ENCODE measurements around the gene RNF144B.

Gene RNF144B

GRCh38 chr6:18425218-18425617 is 38.1 kb downstream of the RNF144B start:
- H3K4me3 ChIP-seq (ENCODE audit: low read depth, low read length), result no peak overlapping the region
- TF ChIP-seq CTCF (IDR thresholded peaks at IDR 0.05; ENCODE audit: borderline replicate concordance, insufficient read depth, low read depth, low read length), result no peak

- no peak overlapping the region for H3K4me3 ChIP-seq (ENCODE audit: low read depth, low read length)
- no peak for TF ChIP-seq CTCF (IDR thresholded peaks at IDR 0.05; ENCODE audit: borderline replicate concordance, insufficient read depth, low read depth, low read length)
Measured at GRCh38 chr6:18427296-18427695, 40.1 kb downstream of the RNF144B start.

- no peak for TF ChIP-seq CTCF (IDR thresholded peaks at IDR 0.05; ENCODE audit: borderline replicate concordance, insufficient read depth, low read depth, low read length)
- H3K4me3 ChIP-seq (ENCODE audit: low read depth, low read length), result no peak overlapping the region
Measured at GRCh38 chr6:18429655-18430297, 42.6 kb downstream of the RNF144B start.

DNA sequence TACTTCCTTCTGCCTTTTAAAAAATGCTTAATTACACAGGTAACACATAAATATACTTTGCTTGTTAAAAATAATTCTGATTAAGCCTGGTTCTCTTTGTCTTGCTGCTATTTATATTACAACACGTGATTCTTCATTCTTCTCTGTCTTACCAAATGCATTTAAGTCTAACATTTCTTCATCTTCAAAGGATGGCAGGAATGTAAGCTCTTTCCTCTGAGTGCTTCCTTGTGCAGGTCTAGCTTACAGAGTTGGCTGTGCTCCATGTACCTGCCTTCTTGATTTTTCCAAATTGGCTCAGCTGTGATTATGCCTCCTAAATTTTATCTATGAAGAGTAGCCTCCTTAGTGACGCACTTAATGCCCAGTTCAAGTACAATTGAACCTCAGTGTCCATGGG is 44.4 kb downstream of the RNF144B start:
- TF ChIP-seq CTCF (IDR thresholded peaks at IDR 0.05; ENCODE audit: borderline replicate concordance, insufficient read depth, low read depth, low read length), result no peak
- no peak overlapping the region for H3K4me3 ChIP-seq (ENCODE audit: low read depth, low read length)

DNA sequence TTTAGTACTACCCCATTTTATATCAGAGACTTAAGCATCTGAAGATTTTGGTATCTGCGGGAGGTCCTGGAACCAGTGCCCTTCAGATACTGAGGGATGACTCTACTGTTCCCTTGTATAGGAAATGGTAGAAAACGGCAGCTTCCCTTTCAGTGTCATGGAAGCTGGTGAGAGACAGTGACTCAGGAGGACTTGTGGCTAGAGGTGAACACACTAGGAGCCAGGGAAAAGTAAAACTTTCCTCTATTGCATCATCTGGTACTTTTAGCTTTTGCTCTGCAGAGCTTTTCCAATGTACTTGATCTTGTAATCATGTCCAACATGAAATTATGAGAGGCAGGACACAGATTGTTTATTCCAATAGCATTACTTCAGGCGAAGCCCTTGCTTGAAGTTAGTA is 45.0 kb downstream of the RNF144B start:
- TF ChIP-seq CTCF (IDR thresholded peaks at IDR 0.05; ENCODE audit: borderline replicate concordance, insufficient read depth, low read depth, low read length), result no peak
- no peak overlapping the region for H3K4me3 ChIP-seq (ENCODE audit: low read depth, low read length)

- no peak for TF ChIP-seq CTCF (IDR thresholded peaks at IDR 0.05; ENCODE audit: borderline replicate concordance, insufficient read depth, low read depth, low read length)
- no peak overlapping the region for H3K4me3 ChIP-seq (ENCODE audit: low read depth, low read length)
Measured at GRCh38 chr6:18432619-18433018, 45.5 kb downstream of the RNF144B start.

- H3K4me3 ChIP-seq (ENCODE audit: low read depth, low read length), result no peak overlapping the region
- no peak for TF ChIP-seq CTCF (IDR thresholded peaks at IDR 0.05; ENCODE audit: borderline replicate concordance, insufficient read depth, low read depth, low read length)
Measured at GRCh38 chr6:18433059-18433458, 45.9 kb downstream of the RNF144B start.
